ENCODE measurements around the gene FBXO46.

- no peak for TF ChIP-seq CTCF (conservative IDR thresholded peaks at IDR 0.05)
- TF ChIP-seq ZFX (IDR thresholded peaks at IDR 0.05), result no peak
These were observed 55.8 kb downstream of the FBXO46 start for GRCh38 chr19:45674946-45675345.
